BLaER1 (cell line): ENCODE results near the gene NAGPA.

ENCODE experiments used
- H3K27ac ChIP-seq: shearing (Covaris generic); formaldehyde crosslinking; 2 replicates; pipeline ENCODE4 v1.8.1; 2022
- H3K27me3 ChIP-seq: shearing (Covaris generic); formaldehyde crosslinking; 2 replicates; pipeline ENCODE4 v1.8.1; 2022
- H3K36me3 ChIP-seq: shearing (Covaris generic); formaldehyde crosslinking; 2 replicates; pipeline ENCODE4 v1.8.1; 2022
- H3K4me1 ChIP-seq: shearing (Covaris generic); formaldehyde crosslinking; 2 replicates; pipeline ENCODE4 v1.8.1; 2022
- H3K4me2 ChIP-seq: shearing (Covaris generic); formaldehyde crosslinking; 2 replicates; pipeline ENCODE4 v1.8.1; 2022
- H3K4me3 ChIP-seq: shearing (Covaris generic); formaldehyde crosslinking; 2 replicates; pipeline ENCODE4 v1.8.1; 2022
- H3K9ac ChIP-seq: shearing (Covaris generic); formaldehyde crosslinking; 2 replicates; pipeline ENCODE4 v1.8.1; 2022
- H3K9me3 ChIP-seq: shearing (Covaris generic); formaldehyde crosslinking; 2 replicates; pipeline ENCODE4 v1.8.1; 2022
- H4K20me1 ChIP-seq: shearing (Covaris generic); formaldehyde crosslinking; 2 replicates; pipeline ENCODE4 v1.8.1; 2022
- Cebpa-rat ChIP-seq: shearing (Covaris generic); IDR thresholded peaks from 2 replicates; pipeline ENCODE4 v1.8.1; 2022

Gene NAGPA

GRCh38 chr16:4980691-4981090 is 53.0 kb downstream of the NAGPA start:
- no peaks in the 10 kb centered on the region for H3K36me3 ChIP-seq
- H3K4me1 ChIP-seq: peaks cover 10% of the 10 kb centered on the region; the same call in 1 of the 2 replicates
- H3K4me3 ChIP-seq: no peak overlapping the region
- H3K27me3 ChIP-seq: no peaks in the 10 kb centered on the region
- no peak overlapping the region for H3K9ac ChIP-seq
- no peak overlapping the region for H3K27ac ChIP-seq
- no peak for TF ChIP-seq Cebpa-rat
- no peaks in the 10 kb centered on the region for H4K20me1 ChIP-seq
- no peak overlapping the region for H3K4me2 ChIP-seq
- H3K9me3 ChIP-seq: no peaks in the 10 kb centered on the region; the same call in 1 of the 2 replicates

GRCh38 chr16:4979736-4980660 is 53.7 kb downstream of the NAGPA start:
- Histone ChIP-seq H3K4me1 (peaks cover 12% of the 10 kb centered on the region; the same call in 1 of the 2 replicates), H3K4me3 (no peak overlapping the region), H3K4me2 (no peak overlapping the region), H4K20me1 (no peaks in the 10 kb centered on the region), H3K36me3 (no peaks in the 10 kb centered on the region), H3K27ac (no peak overlapping the region), H3K9ac (no peak overlapping the region), H3K9me3 (no peaks in the 10 kb centered on the region; the same call in 1 of the 2 replicates), H3K27me3 (no peaks in the 10 kb centered on the region)
- TF ChIP-seq Cebpa-rat: no peak

GRCh38 chr16:4979164-4979563 is 54.6 kb downstream of the NAGPA start:
- Histone ChIP-seq H3K9ac (no peak overlapping the region), H3K36me3 (no peaks in the 10 kb centered on the region), H3K27me3 (no peaks in the 10 kb centered on the region), H3K4me2 (no peak overlapping the region), H3K4me1 (peaks cover 12% of the 10 kb centered on the region; the same call in 1 of the 2 replicates), H3K27ac (no peak overlapping the region), H4K20me1 (no peaks in the 10 kb centered on the region), H3K9me3 (no peaks in the 10 kb centered on the region; the same call in 1 of the 2 replicates), H3K4me3 (no peak overlapping the region)
- TF ChIP-seq Cebpa-rat: no peak

- Histone ChIP-seq H4K20me1 (no peaks in the 10 kb centered on the region), H3K4me2 (no peak overlapping the region), H3K4me1 (peaks cover 12% of the 10 kb centered on the region; the same call in 1 of the 2 replicates), H3K9ac (no peak overlapping the region), H3K36me3 (no peaks in the 10 kb centered on the region), H3K27ac (no peak overlapping the region), H3K9me3 (no peaks in the 10 kb centered on the region; the same call in 1 of the 2 replicates), H3K4me3 (no peak overlapping the region), H3K27me3 (no peaks in the 10 kb centered on the region)
- TF ChIP-seq Cebpa-rat: no peak
Measured at GRCh38 chr16:4976611-4977145, 57.1 kb downstream of the NAGPA start.

- H3K4me2 ChIP-seq: no peak overlapping the region
- no peak overlapping the region for H3K4me3 ChIP-seq
- H3K9me3 ChIP-seq: no peaks in the 10 kb centered on the region; the same call in 1 of the 2 replicates
- H3K27me3 ChIP-seq: no peaks in the 10 kb centered on the region
- TF ChIP-seq Cebpa-rat: no peak
- H3K9ac ChIP-seq: no peak overlapping the region
- H3K27ac ChIP-seq: no peak overlapping the region
- peaks cover 12% of the 10 kb centered on the region; the same call in 1 of the 2 replicates for H3K4me1 ChIP-seq
- no peaks in the 10 kb centered on the region for H3K36me3 ChIP-seq
- H4K20me1 ChIP-seq: no peaks in the 10 kb centered on the region
Measured at GRCh38 chr16:4976079-4976478, 57.7 kb downstream of the NAGPA start.
